Liver (tissue), 9 donors: ENCODE measurements around the gene HIGD1A. TPM values are rescaled to one million over a fixed set of nuclear protein-coding genes. Genes with fewer than 3 reads are reported as not detected.

ENCODE experiments used
- DNase-seq: peaks from one replicate; pipeline ENCODE4 v3.0.0-alpha.2; 2017; ENCODE audit warnings: low spot score
- H3K27ac ChIP-seq, 2 donors: one replicate each; pipeline ENCODE4 v1.7.0; 2013; ENCODE audit warnings: inconsistent platforms in 2 of 2, low read length in 2 of 2, control low read depth in 1 of 2, low read depth in 1 of 2, mild to moderate bottlenecking in 1 of 2
- H3K27me3 ChIP-seq, 4 donors: one replicate each; pipeline versions ENCODE4 v1.6.1 to v1.7.0; 2013; ENCODE audit warnings: low read length in 3 of 4, inconsistent platforms in 1 of 4, mild to moderate bottlenecking in 1 of 4, moderate library complexity in 1 of 4; ENCODE audit not compliant: control insufficient read depth in 4 of 4, insufficient read depth in 4 of 4
- H3K36me3 ChIP-seq, 4 donors: one replicate each; pipeline versions ENCODE4 v1.6.1 to v1.7.0; 2013; ENCODE audit warnings: low read length in 3 of 4, mild to moderate bottlenecking in 3 of 4, low read depth in 1 of 4, moderate library complexity in 1 of 4; ENCODE audit not compliant: control insufficient read depth in 4 of 4, insufficient read depth in 3 of 4
- H3K4me1 ChIP-seq, 4 donors: one replicate each; pipeline versions ENCODE4 v1.6.1 to v1.7.0; 2013; ENCODE audit warnings: low read length in 3 of 4, mild to moderate bottlenecking in 3 of 4, moderate library complexity in 1 of 4; ENCODE audit not compliant: control insufficient read depth in 4 of 4, insufficient read depth in 4 of 4
- H3K4me3 ChIP-seq, 3 donors: one replicate each; pipeline versions ENCODE4 v1.6.1 to v1.7.0; 2013; ENCODE audit warnings: low read length in 3 of 3, control low read depth in 1 of 3, low read depth in 1 of 3, mild to moderate bottlenecking in 1 of 3
- H3K9ac ChIP-seq, 2 donors: one replicate each; pipeline ENCODE4 v1.7.0; 2013; ENCODE audit warnings: low read length in 2 of 2, mild to moderate bottlenecking in 2 of 2, moderate library complexity in 2 of 2, control low read depth in 1 of 2, low read depth in 1 of 2
- H3K9me3 ChIP-seq, 4 donors: one replicate each; pipeline versions ENCODE4 v1.6.1 to v1.7.0; 2013; ENCODE audit warnings: low read length in 3 of 4; ENCODE audit not compliant: control insufficient read depth in 4 of 4
- ATF3 ChIP-seq: IDR thresholded peaks from 2 replicates; pipeline ENCODE4 v1.6.1; 2016; ENCODE audit warnings: antibody characterized with exemption
- CTCF ChIP-seq: fragments of 150-350 bp; IDR thresholded peaks from 2 replicates; pipeline ENCODE4 v1.5.1; 2017; ENCODE audit warnings: improper control_type of control experiment, low read depth, low read length; ENCODE audit not compliant: missing input control
- EGR1 ChIP-seq, 2 donors: IDR thresholded peaks; 2 replicates each; pipeline ENCODE4 v1.6.1; 2016 to 2018; ENCODE audit warnings: antibody characterized with exemption in 2 of 2, low read depth in 2 of 2
- FOXA1 ChIP-seq: IDR thresholded peaks from 2 replicates; pipeline ENCODE4 v1.6.1; 2016; ENCODE audit warnings: antibody characterized with exemption
- FOXA2 ChIP-seq: IDR thresholded peaks from 2 replicates; pipeline ENCODE4 v1.6.1; 2016; ENCODE audit warnings: antibody characterized with exemption
- GABPA ChIP-seq, 2 donors: IDR thresholded peaks in 1 of 2; conservative IDR thresholded peaks in 1 of 2; 2 replicates each; pipeline ENCODE4 v1.6.1; 2016; ENCODE audit warnings: antibody characterized with exemption in 2 of 2, mild to moderate bottlenecking in 1 of 2, moderate library complexity in 1 of 2
- HNF4A ChIP-seq, 2 donors: conservative IDR thresholded peaks; 2 replicates each; pipeline ENCODE4 v1.6.1; 2016; ENCODE audit warnings: antibody characterized with exemption in 2 of 2, mild to moderate bottlenecking in 2 of 2
- HNF4G ChIP-seq: IDR thresholded peaks from 2 replicates; pipeline ENCODE4 v1.6.1; 2016; ENCODE audit warnings: antibody characterized with exemption
- JUND ChIP-seq, 2 donors: IDR thresholded peaks; 2 replicates each; pipeline ENCODE4 v1.6.1; 2016; ENCODE audit warnings: antibody characterized with exemption in 2 of 2
- MAX ChIP-seq: IDR thresholded peaks from 2 replicates; pipeline ENCODE4 v1.6.1; 2016; ENCODE audit warnings: antibody characterized with exemption
- NR2F2 ChIP-seq: IDR thresholded peaks from 2 replicates; pipeline ENCODE4 v1.6.1; 2016; ENCODE audit warnings: antibody characterized with exemption
- RAD21 ChIP-seq, 2 donors: IDR thresholded peaks; 2 replicates each; pipeline ENCODE4 v1.6.1; 2016; ENCODE audit warnings: antibody characterized with exemption in 2 of 2, mild to moderate bottlenecking in 2 of 2
- REST ChIP-seq: IDR thresholded peaks from 2 replicates; pipeline ENCODE4 v1.6.1; 2016; ENCODE audit warnings: antibody characterized with exemption, mild to moderate bottlenecking
- RXRA ChIP-seq, 2 donors: IDR thresholded peaks; 2 replicates each; pipeline ENCODE4 v1.6.1; 2017 to 2018; ENCODE audit warnings: antibody characterized with exemption in 2 of 2, mild to moderate bottlenecking in 1 of 2
- SP1 ChIP-seq: IDR thresholded peaks from 2 replicates; pipeline ENCODE4 v1.6.1; 2018; ENCODE audit warnings: antibody characterized with exemption, mild to moderate bottlenecking
- TAF1 ChIP-seq: conservative IDR thresholded peaks from 2 replicates; pipeline ENCODE4 v1.6.1; 2016; ENCODE audit warnings: antibody characterized with exemption, mild to moderate bottlenecking
- YY1 ChIP-seq: IDR thresholded peaks from 2 replicates; pipeline ENCODE4 v1.6.1; 2016; ENCODE audit warnings: antibody characterized with exemption, mild to moderate bottlenecking
- ZBTB33 ChIP-seq: IDR thresholded peaks from 2 replicates; pipeline ENCODE4 v1.6.1; 2016; ENCODE audit warnings: antibody characterized with exemption
- WGBS: extraction: QIAGEN DNeasy Blood & Tissue Kit; methylation state at CpG from one replicate; pipeline ENCODE4 v1.1.7; 2013; 5-methylcytosine and 5-hydroxymethylcytosine counted together
- polyA plus RNA-seq, 2 donors: library from polyadenylated mRNA; stranded (reverse) in 1 of 2; unstranded in 1 of 2; fragments of 200-250 nt in 1 of 2; fragments of >200 nt in 1 of 2; fragmentation: Nextera tagmentation in 1 of 2; extraction: Ambion mirVana in 1 of 2; gene quantifications; one replicate each; pipeline versions ENCODE4 v1.2.1 to v1.2.3, GENCODE V29; 2013 to 2015
- total RNA-seq, 2 donors: library from RNA; depleted of rRNA; stranded (reverse); fragments of >200 nt; gene quantifications; one replicate each; pipeline ENCODE4 v1.2.3, GENCODE V29; 2014
- donor health status: healthy.
- donor health status: healthy.
- donor health status: healthy.
- donor health status: healthy.
- donor health status: healthy.

The HIGD1A gene
- total and polyA plus RNA-seq, 4 donors: 117 to 256 (median 245) TPM

GRCh38 chr3:42735019-42735418, 69.3 kb downstream of the HIGD1A start:
- Histone ChIP-seq H3K4me3 (no peak overlapping the region), H3K27ac (no peak overlapping the region), H3K36me3 (no peaks in the 10 kb centered on the region), H3K4me1 (no peaks in the 10 kb centered on the region), H3K27me3 (no peaks in the 10 kb centered on the region), H3K9me3 (no peaks in the 10 kb centered on the region), H3K9ac (no peak overlapping the region)
- TF ChIP-seq YY1 (no peak), HNF4G (no peak), FOXA1 (no peak), TAF1 (no peak), RAD21 (IDR thresholded peaks at IDR 0.05) (no peak), RXRA (IDR thresholded peaks at IDR 0.05) (no peak), SP1 (no peak), GABPA (IDR thresholded peaks at IDR 0.05 in 1 of 2, conservative IDR thresholded peaks at IDR 0.05 in 1 of 2) (no peak), MAX (no peak), ZBTB33 (no peak), CTCF (no peak), FOXA2 (no peak), ATF3 (no peak), NR2F2 (no peak), REST (no peak), HNF4A (conservative IDR thresholded peaks at IDR 0.05) (no peak), EGR1 (IDR thresholded peaks at IDR 0.05; ENCODE audit: low read depth in 2 of 2) (no peak), JUND (IDR thresholded peaks at IDR 0.05) (no peak)
- whole genome bisulfite sequencing: 80% methylated on average over 8 of the region's 8 CpGs
- DNase-seq: peak; percentile 14
